ENCODE measurements around the gene NECTIN1. TPM values are rescaled to one million over a fixed set of nuclear protein-coding genes. Genes with fewer than 3 reads are reported as not detected.

NECTIN1 gene
- total RNA-seq, 1 donor from 2014 or later, result 58.2 TPM

DNA sequence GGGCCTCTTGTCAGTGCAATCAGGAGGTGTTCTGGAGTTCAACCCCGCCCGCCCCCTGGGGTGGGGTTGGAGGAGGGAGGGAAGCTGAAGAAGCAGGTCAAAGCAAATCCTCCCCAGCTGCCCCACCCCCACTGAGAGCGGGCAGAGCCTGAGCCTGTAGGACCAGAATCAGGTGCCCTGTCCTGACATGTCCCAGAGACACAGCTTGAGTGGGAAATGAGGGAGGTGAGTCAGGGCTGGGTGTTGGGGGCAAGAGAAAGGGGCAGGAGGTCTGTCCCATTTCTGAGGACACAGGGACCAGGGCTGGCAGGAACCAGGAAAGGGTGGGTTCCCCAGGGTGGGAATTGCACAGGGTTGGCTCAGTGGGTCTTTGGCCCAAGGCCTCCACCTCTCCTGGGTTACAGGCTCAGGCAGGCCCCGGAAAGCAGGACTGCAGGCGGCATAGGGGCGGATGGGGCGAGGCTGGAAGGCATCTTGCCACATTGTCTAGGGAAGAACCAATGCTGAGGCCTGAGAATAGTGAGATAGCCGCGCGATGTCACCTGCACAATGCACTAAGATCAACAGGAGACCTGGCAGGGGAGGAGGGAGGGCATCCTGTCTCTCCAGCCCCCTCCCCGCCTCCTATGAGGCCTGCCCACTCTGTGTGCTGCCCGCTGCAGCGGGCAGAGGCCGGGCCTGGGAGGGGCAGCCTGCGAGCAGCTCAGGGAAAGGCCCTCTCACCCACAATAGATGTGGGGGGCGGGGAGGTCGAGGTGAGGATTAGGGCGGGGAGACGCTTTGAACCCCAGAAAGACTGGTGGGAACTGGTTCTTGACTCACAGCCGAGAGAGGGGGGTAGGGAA, 32.4 kb downstream of the NECTIN1 start:
- DNase-seq (ENCODE audit: extremely low spot score in 2 of 2), result no peak
- peak overlapping the region; percentile 81 for H3K27ac ChIP-seq
- H3K4me3 ChIP-seq, result no peak overlapping the region
- intact Hi-C loops (cut with DNase I), result no loop called here
- no peaks in the 10 kb centered on the region for H3K27me3 ChIP-seq
- no peaks in the 10 kb centered on the region for H3K36me3 ChIP-seq
- H3K4me1 ChIP-seq, result peaks cover 81% of the 10 kb centered on the region
- TF ChIP-seq POLR2AphosphoS5 (IDR thresholded peaks at IDR 0.05; ENCODE audit: insufficient read depth in 1 of 2, low read depth in 1 of 2) (peak; percentile 36 to 61), POLR2A (IDR thresholded peaks at IDR 0.05) (no peak)
- TF ChIP-seq, protein P1, sequence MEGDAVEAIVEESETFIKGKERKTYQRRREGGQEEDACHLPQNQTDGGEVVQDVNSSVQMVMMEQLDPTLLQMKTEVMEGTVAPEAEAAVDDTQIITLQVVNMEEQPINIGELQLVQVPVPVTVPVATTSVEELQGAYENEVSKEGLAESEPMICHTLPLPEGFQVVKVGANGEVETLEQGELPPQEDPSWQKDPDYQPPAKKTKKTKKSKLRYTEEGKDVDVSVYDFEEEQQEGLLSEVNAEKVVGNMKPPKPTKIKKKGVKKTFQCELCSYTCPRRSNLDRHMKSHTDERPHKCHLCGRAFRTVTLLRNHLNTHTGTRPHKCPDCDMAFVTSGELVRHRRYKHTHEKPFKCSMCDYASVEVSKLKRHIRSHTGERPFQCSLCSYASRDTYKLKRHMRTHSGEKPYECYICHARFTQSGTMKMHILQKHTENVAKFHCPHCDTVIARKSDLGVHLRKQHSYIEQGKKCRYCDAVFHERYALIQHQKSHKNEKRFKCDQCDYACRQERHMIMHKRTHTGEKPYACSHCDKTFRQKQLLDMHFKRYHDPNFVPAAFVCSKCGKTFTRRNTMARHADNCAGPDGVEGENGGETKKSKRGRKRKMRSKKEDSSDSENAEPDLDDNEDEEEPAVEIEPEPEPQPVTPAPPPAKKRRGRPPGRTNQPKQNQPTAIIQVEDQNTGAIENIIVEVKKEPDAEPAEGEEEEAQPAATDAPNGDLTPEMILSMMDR (IDR thresholded peaks at IDR 0.05), result no peak
- no peaks in the 10 kb centered on the region for H3K9me3 ChIP-seq

DNA sequence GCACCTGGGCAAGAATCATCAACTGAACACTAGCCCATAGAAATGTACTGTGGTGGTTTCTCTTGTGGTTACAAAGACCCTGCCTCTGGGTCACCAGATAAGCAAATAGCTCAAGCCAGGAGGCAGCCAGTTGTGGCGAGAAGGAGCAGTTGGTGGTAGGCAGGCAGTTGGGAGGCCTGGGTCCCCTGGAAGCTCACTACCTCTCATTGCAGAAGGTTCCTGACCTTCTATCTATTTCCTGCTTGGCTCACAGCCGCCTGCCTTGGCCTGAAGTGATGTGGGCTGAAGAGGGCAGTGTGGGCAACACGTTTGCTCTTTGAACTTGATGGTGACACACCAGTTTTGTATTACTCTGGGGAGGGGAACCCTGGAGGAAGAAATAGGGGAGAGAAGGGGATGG, 34.7 kb downstream of the NECTIN1 start:
- no peaks in the 10 kb centered on the region for H3K27me3 ChIP-seq
- TF ChIP-seq POLR2AphosphoS5 (IDR thresholded peaks at IDR 0.05; ENCODE audit: insufficient read depth in 1 of 2, low read depth in 1 of 2) (no peak), POLR2A (IDR thresholded peaks at IDR 0.05) (no peak)
- TF ChIP-seq, protein P1 (IDR thresholded peaks at IDR 0.05), result no peak
- intact Hi-C loops (cut with DNase I), result no loop called here

DNA sequence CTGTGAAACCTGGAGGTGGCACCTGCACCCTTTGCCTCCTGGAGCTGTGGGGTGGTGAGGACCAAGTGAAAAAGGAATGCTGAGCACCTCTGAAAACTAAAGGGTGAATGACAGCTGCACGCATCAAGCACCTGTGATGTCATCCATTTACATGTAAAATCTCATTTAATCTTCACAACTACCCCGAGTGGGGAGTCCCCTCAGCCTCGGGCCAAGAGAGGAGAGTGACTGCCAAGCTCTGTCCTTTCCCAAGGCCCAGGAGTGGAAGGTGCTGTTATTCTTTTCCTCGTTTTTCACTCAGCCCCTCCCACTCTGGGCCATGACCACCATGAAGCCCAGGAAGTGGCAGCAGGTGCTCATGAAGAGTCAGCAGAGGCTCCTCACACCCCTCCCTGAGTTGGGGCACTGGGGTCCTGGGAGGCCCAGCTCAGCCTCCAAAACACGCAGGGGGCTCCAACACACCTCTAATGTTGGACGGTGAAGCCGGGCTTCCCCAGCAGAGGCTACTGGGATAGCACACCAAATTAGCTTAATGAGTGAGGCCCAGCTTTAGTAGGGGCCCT, 35.7 kb downstream of the NECTIN1 start:
- no peak overlapping the region for H3K4me3 ChIP-seq
- TF ChIP-seq, protein P1 (IDR thresholded peaks at IDR 0.05), result no peak
- no peak for TF ChIP-seq POLR2AphosphoS5 (IDR thresholded peaks at IDR 0.05; ENCODE audit: insufficient read depth in 1 of 2, low read depth in 1 of 2)
- no peak for TF ChIP-seq POLR2A (IDR thresholded peaks at IDR 0.05)
- H3K27ac ChIP-seq, result peak overlapping the region; percentile 81
- no peaks in the 10 kb centered on the region for H3K9me3 ChIP-seq
- H3K27me3 ChIP-seq, result no peaks in the 10 kb centered on the region
- no peaks in the 10 kb centered on the region for H3K36me3 ChIP-seq
- no peak for DNase-seq (ENCODE audit: extremely low spot score in 2 of 2)
- peaks cover 69% of the 10 kb centered on the region for H3K4me1 ChIP-seq
- intact Hi-C loops (cut with DNase I), result no loop called here

More for the DNA sequence above, 34.7 kb downstream of the NECTIN1 start:
- Histone ChIP-seq H3K36me3 (no peaks in the 10 kb centered on the region), H3K9me3 (no peaks in the 10 kb centered on the region), H3K4me1 (peaks cover 79% of the 10 kb centered on the region), H3K27ac (peak overlapping the region; percentile 81), H3K4me3 (no peak overlapping the region)
- DNase-seq (ENCODE audit: extremely low spot score in 2 of 2), result no peak

DNA sequence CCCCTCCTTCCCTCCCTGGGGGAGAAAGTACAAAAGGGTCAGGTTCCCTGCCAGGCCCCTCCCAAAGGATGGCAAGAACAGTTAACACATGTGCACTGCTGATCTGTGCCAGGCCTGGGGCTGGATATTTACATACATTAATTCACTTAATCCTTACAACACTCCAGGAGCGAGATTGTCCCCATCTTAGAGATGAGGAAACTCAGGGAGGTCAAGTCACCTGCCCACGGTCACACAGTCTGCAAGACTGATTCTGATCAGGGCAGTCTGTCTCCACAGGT, 36.5 kb downstream of the NECTIN1 start:
- Histone ChIP-seq H3K9me3 (no peaks in the 10 kb centered on the region), H3K4me1 (peaks cover 60% of the 10 kb centered on the region), H3K4me3 (no peak overlapping the region), H3K36me3 (no peaks in the 10 kb centered on the region), H3K27me3 (no peaks in the 10 kb centered on the region), H3K27ac (peak overlapping the region; percentile 81)
- no peak for DNase-seq (ENCODE audit: extremely low spot score in 2 of 2)
- TF ChIP-seq POLR2AphosphoS5 (IDR thresholded peaks at IDR 0.05; ENCODE audit: insufficient read depth in 1 of 2, low read depth in 1 of 2) (no peak), POLR2A (IDR thresholded peaks at IDR 0.05) (no peak)
- TF ChIP-seq, protein P1 (IDR thresholded peaks at IDR 0.05), result no peak
- intact Hi-C loops (cut with DNase I), result no loop called here
